Upper lobe of left lung (tissue), 6 donors: ENCODE measurements around the gene FGF5. TPM values are rescaled to one million over a fixed set of nuclear protein-coding genes. Genes with fewer than 3 reads are reported as not detected.

Source experiments
- ATAC-seq, 2 donors: fragments of 200-7000 bp; cut with Tn5 transposase; one replicate each; pipeline ENCODE4 v1.9.1; 2022; ENCODE audit warnings: mild to moderate bottlenecking in 2 of 2, moderate library complexity in 2 of 2; ENCODE audit not compliant: low FRiP score in 2 of 2
- DNase-seq, 2 donors: peaks; one replicate each; pipeline ENCODE4 v3.0.0-alpha.2; 2019 to 2020
- H3K27ac ChIP-seq, 4 donors: fragments of 200-600 bp; sonication (generic); one replicate each; pipeline ENCODE4 v1.5.1; 2016 to 2019
- H3K27me3 ChIP-seq, 4 donors: fragments of 200-600 bp; sonication (generic); one replicate each; pipeline ENCODE4 v1.5.1; 2017 to 2019
- H3K36me3 ChIP-seq, 4 donors: fragments of 200-600 bp; sonication (generic); one replicate each; pipeline ENCODE4 v1.5.1; 2016 to 2019
- H3K4me1 ChIP-seq, 4 donors: fragments of 200-600 bp; sonication (generic); one replicate each; pipeline ENCODE4 v1.5.1; 2018 to 2019
- H3K4me3 ChIP-seq, 4 donors: fragments of 200-600 bp; sonication (generic); one replicate each; pipeline ENCODE4 v1.5.1; 2017 to 2019; ENCODE audit warnings: mild to moderate bottlenecking in 2 of 4, moderate library complexity in 1 of 4
- H3K9me3 ChIP-seq, 4 donors: fragments of 200-600 bp; sonication (generic); one replicate each; pipeline ENCODE4 v1.5.1; 2018 to 2019
- EP300 ChIP-seq, 4 donors: sonication (generic); formaldehyde crosslinking; IDR thresholded peaks; one replicate each; pipeline ENCODE4 v1.5.1; 2017; ENCODE audit warnings: antibody characterized with exemption in 4 of 4, control low read depth in 2 of 4
- POLR2A ChIP-seq, 4 donors: fragments of 450-650 bp; IDR thresholded peaks; one replicate each; pipeline ENCODE4 v1.5.1; 2016 to 2017; ENCODE audit warnings: antibody characterized with exemption in 4 of 4, mild to moderate bottlenecking in 2 of 4
- POLR2AphosphoS5 ChIP-seq, 2 donors: sonication (generic); formaldehyde crosslinking; IDR thresholded peaks; one replicate each; pipeline ENCODE4 v1.5.1; 2017; ENCODE audit warnings: antibody characterized with exemption in 2 of 2
- WGBS, 2 donors: methylation state at CpG; one replicate each; pipeline ENCODE4 v1.1.5; 2017 to 2018; 5-methylcytosine and 5-hydroxymethylcytosine counted together
- total RNA-seq, 6 donors: library from RNA; depleted of rRNA in 4 of 6; stranded (reverse); fragments of >200 nt in 4 of 6; gene quantifications; one replicate each; pipeline versions ENCODE4 v1.1.0 to v1.2.1, GENCODE V29; 2016 to 2021
- TF ChIP-seq, protein P1 (sequence below), 6 experiments: fragments of 450-650 bp in 4 of 6; fragments of 200-600 bp in 2 of 6; sonication (generic) in 2 of 6; IDR thresholded peaks; one replicate each; pipeline ENCODE4 v1.5.1; 2016 to 2019; ENCODE audit warnings: antibody characterized with exemption in 6 of 6
- donor health status: DM: no; HTN: no; CAD: no; lungs with moderate emphysema.
- donor health status: DM: no; HTN: yes; CAD: no; lungs with severe emphysema.

FGF5 gene
- total RNA-seq, 6 donors from 2014 or later: not detected

DNA sequence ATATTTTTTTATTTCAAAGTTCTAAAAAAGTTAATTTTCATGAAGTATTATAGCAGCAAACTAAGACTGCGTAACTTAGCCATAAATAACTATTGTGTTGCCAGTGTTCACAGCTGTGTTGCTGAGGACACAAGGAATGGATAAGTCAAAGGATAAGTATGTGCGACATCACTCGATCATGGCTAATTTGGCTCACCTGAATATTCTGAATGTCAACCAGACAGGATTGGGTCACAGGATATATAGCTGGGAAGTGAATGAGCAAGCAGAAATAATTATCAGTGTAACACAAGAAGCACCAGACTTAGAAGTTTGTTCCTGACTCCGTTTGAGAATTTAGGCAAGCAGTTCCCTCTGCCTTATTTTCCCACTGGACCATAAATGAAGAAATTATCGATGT is 35.3 kb upstream of the FGF5 start:
- no peak for ATAC-seq
- 77 to 88% methylated on average over 5 of the region's 5 CpGs for WGBS, 2 donors
- TF ChIP-seq, protein P1, sequence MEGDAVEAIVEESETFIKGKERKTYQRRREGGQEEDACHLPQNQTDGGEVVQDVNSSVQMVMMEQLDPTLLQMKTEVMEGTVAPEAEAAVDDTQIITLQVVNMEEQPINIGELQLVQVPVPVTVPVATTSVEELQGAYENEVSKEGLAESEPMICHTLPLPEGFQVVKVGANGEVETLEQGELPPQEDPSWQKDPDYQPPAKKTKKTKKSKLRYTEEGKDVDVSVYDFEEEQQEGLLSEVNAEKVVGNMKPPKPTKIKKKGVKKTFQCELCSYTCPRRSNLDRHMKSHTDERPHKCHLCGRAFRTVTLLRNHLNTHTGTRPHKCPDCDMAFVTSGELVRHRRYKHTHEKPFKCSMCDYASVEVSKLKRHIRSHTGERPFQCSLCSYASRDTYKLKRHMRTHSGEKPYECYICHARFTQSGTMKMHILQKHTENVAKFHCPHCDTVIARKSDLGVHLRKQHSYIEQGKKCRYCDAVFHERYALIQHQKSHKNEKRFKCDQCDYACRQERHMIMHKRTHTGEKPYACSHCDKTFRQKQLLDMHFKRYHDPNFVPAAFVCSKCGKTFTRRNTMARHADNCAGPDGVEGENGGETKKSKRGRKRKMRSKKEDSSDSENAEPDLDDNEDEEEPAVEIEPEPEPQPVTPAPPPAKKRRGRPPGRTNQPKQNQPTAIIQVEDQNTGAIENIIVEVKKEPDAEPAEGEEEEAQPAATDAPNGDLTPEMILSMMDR (IDR thresholded peaks at IDR 0.05): no peak
- TF ChIP-seq POLR2AphosphoS5 (IDR thresholded peaks at IDR 0.05) (no peak), POLR2A (IDR thresholded peaks at IDR 0.05) (no peak), EP300 (IDR thresholded peaks at IDR 0.05) (no peak)

DNA sequence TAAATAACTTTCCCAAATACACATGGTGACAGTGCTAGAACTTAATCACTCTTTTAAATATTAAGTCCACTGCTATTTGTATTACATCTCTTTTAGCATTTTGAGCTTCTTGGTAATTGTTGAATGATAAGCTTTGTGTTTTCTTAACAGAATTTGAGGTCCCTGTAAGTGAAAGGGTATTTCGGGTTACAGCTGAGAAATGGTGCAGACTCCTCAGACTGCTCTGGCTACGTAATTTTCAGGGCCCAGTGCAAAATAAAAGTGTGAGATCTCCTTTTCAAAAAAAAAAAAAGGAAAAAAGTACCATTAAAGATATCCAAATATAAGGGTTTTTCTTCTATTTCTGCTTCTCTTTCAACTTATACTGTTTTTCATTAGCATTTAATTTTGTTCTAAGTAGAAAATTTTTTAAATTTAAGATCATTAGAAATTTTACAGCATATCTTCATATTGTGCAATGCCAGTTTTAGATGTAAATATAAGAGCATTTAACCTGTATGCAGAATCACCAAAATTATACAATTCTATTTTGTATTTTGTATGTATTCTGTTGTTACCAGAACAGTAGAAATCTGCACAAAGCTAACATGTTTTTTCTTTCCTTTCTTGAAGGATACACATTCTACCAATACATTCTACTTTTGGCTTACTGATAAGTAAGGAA is 33.6 kb upstream of the FGF5 start:
- no peak overlapping the region for H3K27ac ChIP-seq
- DNase-seq (no peak), ATAC-seq (no peak)
- no peak for TF ChIP-seq POLR2AphosphoS5 (IDR thresholded peaks at IDR 0.05)
- TF ChIP-seq, protein P1 (IDR thresholded peaks at IDR 0.05): no peak
- TF ChIP-seq POLR2A (IDR thresholded peaks at IDR 0.05): no peak
- TF ChIP-seq EP300 (IDR thresholded peaks at IDR 0.05): no peak
- H3K36me3 ChIP-seq: no peaks in the 10 kb centered on the region
- H3K9me3 ChIP-seq: no peaks in the 10 kb centered on the region
- H3K4me3 ChIP-seq: no peak overlapping the region
- H3K27me3 ChIP-seq: no peaks in the 10 kb centered on the region
- 80 to 95% methylated on average over 2 of the region's 2 CpGs for WGBS, 2 donors
- H3K4me1 ChIP-seq: no peaks in the 10 kb centered on the region

More for the DNA sequence above, 35.3 kb upstream of the FGF5 start:
- no peaks in the 10 kb centered on the region for H3K4me1 ChIP-seq
- H3K27ac ChIP-seq: no peak overlapping the region
- H3K36me3 ChIP-seq: no peaks in the 10 kb centered on the region
- no peak overlapping the region for H3K4me3 ChIP-seq
- H3K9me3 ChIP-seq: no peaks in the 10 kb centered on the region
- DNase-seq: no peak
- H3K27me3 ChIP-seq: no peaks in the 10 kb centered on the region

DNA sequence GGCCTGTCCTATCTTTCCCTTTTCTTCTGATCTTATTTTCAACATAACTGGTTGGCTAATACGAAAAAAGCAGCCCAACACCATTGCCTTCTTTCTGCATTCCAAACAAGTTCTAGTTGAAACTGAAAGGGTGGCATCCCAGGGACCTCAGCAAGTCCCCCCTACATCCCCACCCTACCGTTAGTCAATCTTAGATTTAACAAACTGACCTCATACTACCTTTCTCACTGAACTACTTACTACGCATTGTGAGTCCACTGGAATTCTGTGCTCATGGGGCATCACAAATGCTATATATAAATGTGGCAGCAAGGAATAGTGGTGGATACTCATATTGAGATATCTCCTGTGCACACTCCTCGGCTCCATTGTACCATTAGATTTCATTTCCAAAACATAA is 33.1 kb upstream of the FGF5 start:
- Histone ChIP-seq H3K4me1 (no peaks in the 10 kb centered on the region), H3K4me3 (no peak overlapping the region), H3K27ac (no peak overlapping the region), H3K9me3 (no peaks in the 10 kb centered on the region), H3K36me3 (no peaks in the 10 kb centered on the region), H3K27me3 (no peaks in the 10 kb centered on the region)
- TF ChIP-seq EP300 (IDR thresholded peaks at IDR 0.05) (no peak), POLR2AphosphoS5 (IDR thresholded peaks at IDR 0.05) (no peak), POLR2A (IDR thresholded peaks at IDR 0.05) (no peak)
- TF ChIP-seq, protein P1 (IDR thresholded peaks at IDR 0.05): no peak
- ATAC-seq (no peak), DNase-seq (no peak)
- WGBS, 2 donors: 77 to 85% methylated on average over 4 of the region's 4 CpGs

DNA sequence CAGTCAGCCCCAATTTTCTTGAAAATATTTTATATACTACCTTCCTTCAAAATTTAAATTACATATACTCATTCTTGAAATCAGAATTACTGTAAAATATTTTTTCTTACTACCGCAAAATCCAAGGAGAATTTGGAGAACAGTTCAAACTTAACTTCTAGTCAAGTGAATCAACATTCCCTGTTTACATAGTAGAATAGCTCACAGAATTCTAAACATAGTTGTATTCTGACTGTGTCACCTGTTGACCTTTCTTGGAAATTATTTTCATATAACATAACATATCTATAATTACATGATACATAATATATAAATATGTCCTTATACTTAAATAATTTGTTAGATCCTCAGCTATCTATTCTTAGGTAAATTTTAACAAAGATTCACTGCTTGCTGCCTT is 31.0 kb upstream of the FGF5 start:
- Histone ChIP-seq H3K9me3 (no peaks in the 10 kb centered on the region), H3K4me1 (no peaks in the 10 kb centered on the region), H3K27me3 (no peaks in the 10 kb centered on the region), H3K4me3 (no peak overlapping the region), H3K36me3 (no peaks in the 10 kb centered on the region), H3K27ac (no peak overlapping the region)
- WGBS, 2 donors: 76 to 82% methylated on average over 1 of the region's 1 CpG
- no peak for DNase-seq
- no peak for ATAC-seq
- TF ChIP-seq EP300 (IDR thresholded peaks at IDR 0.05) (no peak), POLR2A (IDR thresholded peaks at IDR 0.05) (no peak), POLR2AphosphoS5 (IDR thresholded peaks at IDR 0.05) (no peak)
- TF ChIP-seq, protein P1 (IDR thresholded peaks at IDR 0.05): no peak

DNA sequence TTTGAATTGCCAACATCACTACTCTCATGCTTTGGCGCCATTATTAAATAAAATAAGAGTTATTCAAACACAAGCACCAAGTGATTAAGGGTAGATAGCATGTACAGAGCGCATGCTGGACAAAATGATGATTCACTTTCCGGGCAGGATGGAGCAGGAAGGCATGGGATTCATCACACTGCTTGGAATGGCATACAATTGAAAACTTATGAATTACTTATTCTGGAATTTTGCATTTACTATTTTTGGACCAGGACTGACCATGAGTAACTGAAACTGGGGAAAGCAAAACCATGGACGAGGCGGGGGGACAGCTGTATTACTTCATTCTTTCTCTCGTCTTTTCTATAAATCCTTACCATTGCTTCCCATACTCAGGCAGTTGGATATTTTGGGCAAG is 28.5 kb upstream of the FGF5 start:
- ATAC-seq (no peak), DNase-seq (no peak)
- TF ChIP-seq, protein P1 (IDR thresholded peaks at IDR 0.05): no peak
- no peak for TF ChIP-seq EP300 (IDR thresholded peaks at IDR 0.05)
- TF ChIP-seq POLR2A (IDR thresholded peaks at IDR 0.05): no peak
- TF ChIP-seq POLR2AphosphoS5 (IDR thresholded peaks at IDR 0.05): no peak
- Histone ChIP-seq H3K4me3 (no peak overlapping the region), H3K9me3 (no peaks in the 10 kb centered on the region), H3K36me3 (no peaks in the 10 kb centered on the region), H3K27ac (no peak overlapping the region), H3K4me1 (no peaks in the 10 kb centered on the region), H3K27me3 (no peaks in the 10 kb centered on the region)
- 81 to 88% methylated on average over 6 of the region's 6 CpGs for WGBS, 2 donors
